ENCODE results near the gene MRPS23.
A peak's percentile ranks its signal among the peaks of the same experiment; 100 is the strongest.

GRCh38 chr17:57833179-57833939 lies 16.5 kb downstream of the MRPS23 start:
- TF ChIP-seq MYC (IDR thresholded peaks at IDR 0.05; ENCODE audit: low read depth, low read length) = no peak; the same call in 1 of the 2 replicates
- TF ChIP-seq CTCF (IDR thresholded peaks at IDR 0.05; ENCODE audit: low read depth, low read length) = peak; percentile 86
- no peak for TF ChIP-seq POLR2A (IDR thresholded peaks at IDR 0.05; ENCODE audit: extremely low read depth, insufficient read length)
- TF ChIP-seq, protein P1, sequence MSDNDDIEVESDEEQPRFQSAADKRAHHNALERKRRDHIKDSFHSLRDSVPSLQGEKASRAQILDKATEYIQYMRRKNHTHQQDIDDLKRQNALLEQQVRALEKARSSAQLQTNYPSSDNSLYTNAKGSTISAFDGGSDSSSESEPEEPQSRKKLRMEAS (IDR thresholded peaks at IDR 0.05; ENCODE audit: low read depth, low read length) = peak; percentile 33; the same call in 1 of the 2 replicates

All from NB4 (cell line).